ENCODE results near the gene ASS1.

DNA sequence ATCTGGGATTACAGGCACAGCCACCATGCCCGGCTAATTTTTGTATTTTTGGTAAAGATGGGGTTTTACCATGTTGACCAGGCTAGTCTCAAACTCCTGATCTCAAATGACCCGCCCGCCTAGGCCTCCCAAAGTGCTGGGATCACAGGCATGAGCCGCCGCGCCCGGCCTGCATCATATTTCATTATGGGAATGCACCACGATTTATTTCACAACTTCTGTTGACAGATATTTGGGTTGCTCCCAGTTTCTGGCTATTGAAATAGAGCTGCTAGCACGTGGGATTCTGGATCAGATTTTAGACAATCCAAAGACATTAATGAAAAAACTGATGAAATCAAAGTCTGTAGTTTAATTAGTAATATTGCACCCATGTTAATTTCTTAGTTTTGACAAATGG, 86.2 kb downstream of the ASS1 start:
- TF ChIP-seq, protein P1, sequence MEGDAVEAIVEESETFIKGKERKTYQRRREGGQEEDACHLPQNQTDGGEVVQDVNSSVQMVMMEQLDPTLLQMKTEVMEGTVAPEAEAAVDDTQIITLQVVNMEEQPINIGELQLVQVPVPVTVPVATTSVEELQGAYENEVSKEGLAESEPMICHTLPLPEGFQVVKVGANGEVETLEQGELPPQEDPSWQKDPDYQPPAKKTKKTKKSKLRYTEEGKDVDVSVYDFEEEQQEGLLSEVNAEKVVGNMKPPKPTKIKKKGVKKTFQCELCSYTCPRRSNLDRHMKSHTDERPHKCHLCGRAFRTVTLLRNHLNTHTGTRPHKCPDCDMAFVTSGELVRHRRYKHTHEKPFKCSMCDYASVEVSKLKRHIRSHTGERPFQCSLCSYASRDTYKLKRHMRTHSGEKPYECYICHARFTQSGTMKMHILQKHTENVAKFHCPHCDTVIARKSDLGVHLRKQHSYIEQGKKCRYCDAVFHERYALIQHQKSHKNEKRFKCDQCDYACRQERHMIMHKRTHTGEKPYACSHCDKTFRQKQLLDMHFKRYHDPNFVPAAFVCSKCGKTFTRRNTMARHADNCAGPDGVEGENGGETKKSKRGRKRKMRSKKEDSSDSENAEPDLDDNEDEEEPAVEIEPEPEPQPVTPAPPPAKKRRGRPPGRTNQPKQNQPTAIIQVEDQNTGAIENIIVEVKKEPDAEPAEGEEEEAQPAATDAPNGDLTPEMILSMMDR (conservative IDR thresholded peaks at IDR 0.05; ENCODE audit: low read depth, low read length), result no peak
- TF ChIP-seq EZH2 (IDR thresholded peaks at IDR 0.05; ENCODE audit: borderline replicate concordance, low read depth, low read length, poor library complexity, severe bottlenecking), result no peak
